SK-N-SH (cell line): ENCODE data around the gene TRDN. TPM values are rescaled to one million over a fixed set of nuclear protein-coding genes. Genes with fewer than 3 reads are reported as not detected.

ENCODE experiments used
- CTCF ChIA-PET: fragments of 300-600, 350-600 bp; formaldehyde crosslinking; extraction: SDS; loops from one replicate; lab custom pipeline; 2021; lab: Yijun Ruan, JAX
- POLR2A ChIA-PET: fragments of 350-600 bp; sonication (Branson Sonifier 250); formaldehyde crosslinking; extraction: SDS; loops from one replicate; lab custom pipeline; 2020; ENCODE audit warnings: antibody characterized with exemption, inconsistent platforms; lab: Yijun Ruan, JAX
- DNase-seq: peaks from one replicate; pipeline ENCODE4 v3.0.0; 2012
- H2AFZ ChIP-seq: fragments of 200-600 bp; sonication (generic); 2 replicates; pipeline ENCODE4 v1.8.1; 2016; ENCODE audit warnings: antibody characterized with exemption, mild to moderate bottlenecking, low read depth
- H3F3A ChIP-seq: fragments of 200-600 bp; sonication (generic); replicated peaks from 2 replicates; pipeline ENCODE3; 2016; ENCODE audit warnings: antibody characterized with exemption, mild to moderate bottlenecking; ENCODE audit not compliant: insufficient read depth
- H3K27ac ChIP-seq, 2 experiments: fragments of 200-500 bp in 1 of 2; fragments of 200-600 bp in 1 of 2; sonication (Bioruptor generic) in 1 of 2; sonication (generic), shearing (Covaris generic) in 1 of 2; 2 replicates each; pipeline versions ENCODE4 v1.5.1 to v1.6.1; 2014 to 2016; ENCODE audit warnings: low read depth in 2 of 2, inconsistent platforms in 1 of 2, low read length in 1 of 2, mild to moderate bottlenecking in 1 of 2, mixed read lengths in 1 of 2
- H3K27me3 ChIP-seq: fragments of 200-600 bp; sonication (generic), shearing (Covaris generic); 2 replicates; pipeline ENCODE4 v1.6.1; 2016; ENCODE audit warnings: mixed run types; ENCODE audit not compliant: insufficient read depth
- H3K36me3 ChIP-seq, 2 experiments: fragments of 200-500 bp in 1 of 2; fragments of 200-600 bp in 1 of 2; sonication (Bioruptor generic) in 1 of 2; sonication (generic) in 1 of 2; replicated peaks in 1 of 2; 2 replicates each; pipeline versions ENCODE3 to v1.5.1; 2014 to 2016; ENCODE audit warnings: low read length in 1 of 2, mild to moderate bottlenecking in 1 of 2; ENCODE audit not compliant: insufficient read depth in 2 of 2, control insufficient read depth in 1 of 2
- H3K4me1 ChIP-seq, 2 experiments: fragments of 200-500 bp in 1 of 2; fragments of 200-600 bp in 1 of 2; sonication (Bioruptor generic) in 1 of 2; sonication (generic), shearing (Covaris generic) in 1 of 2; 2 replicates each; pipeline versions ENCODE4 v1.5.1 to v1.6.1; 2014 to 2016; ENCODE audit warnings: low read depth in 1 of 2, low read length in 1 of 2, mixed run types in 1 of 2; ENCODE audit not compliant: insufficient read depth in 2 of 2, control insufficient read depth in 1 of 2
- H3K4me2 ChIP-seq: fragments of 200-600 bp; sonication (generic), shearing (Covaris generic); 2 replicates; pipeline ENCODE4 v1.6.1; 2017; ENCODE audit warnings: mixed run types
- H3K4me3 ChIP-seq, 2 experiments: fragments of 200-500 bp in 1 of 2; fragments of 200-600 bp in 1 of 2; sonication (Bioruptor generic) in 1 of 2; sonication (generic), shearing (Covaris generic) in 1 of 2; 2 replicates each; pipeline versions ENCODE4 v1.5.1 to v1.8.1; 2014 to 2016; ENCODE audit warnings: low read depth in 2 of 2, inconsistent platforms in 1 of 2, low read length in 1 of 2, mild to moderate bottlenecking in 1 of 2, mixed read lengths in 1 of 2, moderate library complexity in 1 of 2
- H3K79me2 ChIP-seq: fragments of 200-600 bp; sonication (generic); 2 replicates; pipeline ENCODE4 v1.8.1; 2017; ENCODE audit warnings: mild to moderate bottlenecking; ENCODE audit not compliant: insufficient read depth
- H3K9ac ChIP-seq: fragments of 200-600 bp; sonication (generic); 2 replicates; pipeline ENCODE4 v1.6.1; 2017; ENCODE audit warnings: mixed run types
- H3K9me2 ChIP-seq: fragments of 200-600 bp; sonication (generic); 2 replicates; pipeline ENCODE4 v1.6.1; 2017; ENCODE audit warnings: mixed run types
- H3K9me3 ChIP-seq: fragments of 200-600 bp; sonication (generic); 2 replicates; pipeline ENCODE4 v1.6.1; 2017; ENCODE audit warnings: mixed run types, mild to moderate bottlenecking, moderate library complexity
- H4K20me1 ChIP-seq: fragments of 200-600 bp; sonication (generic); 2 replicates; pipeline ENCODE4 v1.6.1; 2017; ENCODE audit warnings: mild to moderate bottlenecking, mixed run types; ENCODE audit not compliant: insufficient read depth
- ELF1 ChIP-seq: IDR thresholded peaks from 2 replicates; pipeline ENCODE4 v1.4.0; 2012
- FOXJ3 ChIP-seq: sonication (generic); formaldehyde crosslinking; IDR thresholded peaks from 2 replicates; pipeline ENCODE4 v1.5.1; 2020; ENCODE audit warnings: mild to moderate bottlenecking, missing genetic modification reagents
- FOXM1 ChIP-seq: IDR thresholded peaks from 2 replicates; pipeline ENCODE4 v1.4.0; 2012; ENCODE audit warnings: low read depth, mild to moderate bottlenecking
- MEF2A ChIP-seq: IDR thresholded peaks from 2 replicates; pipeline ENCODE4 v1.4.0; 2012; ENCODE audit warnings: low read depth, borderline replicate concordance
- MXI1 ChIP-seq: IDR thresholded peaks from 2 replicates; pipeline ENCODE4 v1.6.1; 2012; ENCODE audit warnings: mild to moderate bottlenecking, low read depth, low read length, improper control_type of control experiment
- NFIC ChIP-seq: IDR thresholded peaks from 2 replicates; pipeline ENCODE4 v1.4.0; 2012; ENCODE audit warnings: borderline replicate concordance
- NRF1 ChIP-seq: IDR thresholded peaks from 2 replicates; pipeline ENCODE4 v1.6.1; 2012; ENCODE audit warnings: low read depth, mild to moderate bottlenecking, low read length
- POLR2AphosphoS5 ChIP-seq: IDR thresholded peaks from 2 replicates; pipeline ENCODE4 v1.6.1; 2012; ENCODE audit warnings: low read depth, low read length
- REST ChIP-seq: IDR thresholded peaks from 2 replicates; pipeline ENCODE4 v1.6.1; 2012; ENCODE audit warnings: mild to moderate bottlenecking, low read depth, low read length, moderate library complexity
- RFX5 ChIP-seq: IDR thresholded peaks from 2 replicates; pipeline ENCODE4 v1.6.1; 2012; ENCODE audit warnings: mild to moderate bottlenecking, improper control_type of control experiment, low read length
- RXRA ChIP-seq: IDR thresholded peaks from 2 replicates; pipeline ENCODE4 v1.4.0; 2012; ENCODE audit warnings: low read depth, mild to moderate bottlenecking, borderline replicate concordance
- TAF1 ChIP-seq: IDR thresholded peaks from 2 replicates; pipeline ENCODE4 v1.6.1; 2012; ENCODE audit warnings: low read depth, mild to moderate bottlenecking, low read length, moderate library complexity, borderline replicate concordance
- TCF12 ChIP-seq: IDR thresholded peaks from 2 replicates; pipeline ENCODE4 v1.4.0; 2012
- USF1 ChIP-seq: IDR thresholded peaks from 2 replicates; pipeline ENCODE4 v1.4.0; 2012; ENCODE audit warnings: low read depth, borderline replicate concordance
- YY1 ChIP-seq: IDR thresholded peaks from 2 replicates; pipeline ENCODE4 v1.4.0; 2012; ENCODE audit warnings: low read depth, mild to moderate bottlenecking
- WGBS: methylation state at CpG from one replicate; pipeline ENCODE4 v1.1.6; 2017; ENCODE audit warnings: low lambda C conversion rate; 5-methylcytosine and 5-hydroxymethylcytosine counted together
- polyA plus RNA-seq, 3 experiments: library from polyadenylated mRNA; depleted of rRNA; stranded (reverse); fragments of >200 nt; gene quantifications; 2 replicates each; pipeline ENCODE4 v1.2.3, GENCODE V29; 2012
- TF ChIP-seq, protein P1 (sequence below): IDR thresholded peaks from 2 replicates; pipeline ENCODE4 v1.4.0; 2012; ENCODE audit warnings: low read depth

The TRDN gene
- polyA plus RNA-seq, 1 of the 3 experiments (the other 2 are of a cell fraction): not detected

DNA sequence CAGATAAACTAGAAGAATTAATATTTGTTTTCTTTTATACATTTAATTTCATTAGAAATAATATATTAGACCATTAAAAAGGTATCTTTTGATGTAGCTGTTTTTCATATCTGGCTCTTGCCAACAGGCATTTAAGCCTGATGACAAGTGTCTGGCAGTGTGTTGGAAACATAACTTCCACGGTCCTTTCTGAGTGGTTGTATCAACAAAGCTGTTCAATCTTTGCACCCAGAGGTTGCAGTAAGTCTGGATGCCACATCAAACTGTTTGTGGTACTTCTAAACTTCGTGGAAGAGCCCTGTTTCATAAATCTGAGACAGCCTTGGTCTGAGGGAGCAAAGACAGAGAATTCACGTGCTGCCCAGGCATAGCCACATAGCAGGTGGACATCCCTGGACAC is 197.4 kb downstream of the TRDN start:
- no peak for TF ChIP-seq FOXM1
- no peak for DNase-seq
- no peak overlapping the region for H2AFZ ChIP-seq
- H3K9me3 ChIP-seq: no peaks in the 10 kb centered on the region
- H4K20me1 ChIP-seq: no peaks in the 10 kb centered on the region
- ChIA-PET CTCF (interaction anchor here (1.8 kb wide), 1 partner anchor 22 kb away, joined by 4 read pairs; no protein-coding TSS in a partner anchor), POLR2A (no interaction called here)
- WGBS: 0% methylated on average over 3 of the region's 3 CpGs
- H3K4me3 ChIP-seq: no peak overlapping the region
- H3K4me1 ChIP-seq: no peaks in the 10 kb centered on the region
- H3K27ac ChIP-seq: no peak overlapping the region
- no peaks in the 10 kb centered on the region for H3K79me2 ChIP-seq
- H3K9ac ChIP-seq: no peak overlapping the region
- H3K9me2 ChIP-seq: no peaks in the 10 kb centered on the region
- H3K36me3 ChIP-seq: no peaks in the 10 kb centered on the region
- H3K27me3 ChIP-seq: no peaks in the 10 kb centered on the region
- H3F3A ChIP-seq: no peaks in the 10 kb centered on the region
- no peak overlapping the region for H3K4me2 ChIP-seq

GRCh38 chr6:123434186-123434585 is 202.6 kb downstream of the TRDN start:
- H3K9me3 ChIP-seq: no peaks in the 10 kb centered on the region
- H3K4me1 ChIP-seq: no peaks in the 10 kb centered on the region
- DNase-seq: no peak
- POLR2A ChIA-PET: no interaction called here
- H3K79me2 ChIP-seq: no peaks in the 10 kb centered on the region
- H3K9me2 ChIP-seq: no peaks in the 10 kb centered on the region
- no peaks in the 10 kb centered on the region for H3F3A ChIP-seq
- no peak overlapping the region for H3K9ac ChIP-seq
- H3K4me2 ChIP-seq: no peak overlapping the region
- H2AFZ ChIP-seq: no peak overlapping the region
- H3K4me3 ChIP-seq: no peak overlapping the region
- H3K36me3 ChIP-seq: no peaks in the 10 kb centered on the region
- no peaks in the 10 kb centered on the region for H4K20me1 ChIP-seq
- no peak overlapping the region for H3K27ac ChIP-seq
- no peak for TF ChIP-seq TCF12
- TF ChIP-seq NFIC: no peak
- no peak for TF ChIP-seq MXI1
- TF ChIP-seq RXRA: no peak
- TF ChIP-seq MEF2A: no peak
- no peak for TF ChIP-seq YY1
- no peak for TF ChIP-seq FOXJ3
- TF ChIP-seq, protein P1, sequence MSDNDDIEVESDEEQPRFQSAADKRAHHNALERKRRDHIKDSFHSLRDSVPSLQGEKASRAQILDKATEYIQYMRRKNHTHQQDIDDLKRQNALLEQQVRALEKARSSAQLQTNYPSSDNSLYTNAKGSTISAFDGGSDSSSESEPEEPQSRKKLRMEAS: no peak
- TF ChIP-seq REST: no peak
- TF ChIP-seq ELF1: no peak
- TF ChIP-seq RFX5: no peak
- no peak for TF ChIP-seq NRF1
- TF ChIP-seq TAF1: no peak
- no peak for TF ChIP-seq FOXM1
- no peak for TF ChIP-seq USF1
- TF ChIP-seq POLR2AphosphoS5: no peak
- TF ChIP-seq, all 33 proteins: peak for 0
- no peaks in the 10 kb centered on the region for H3K27me3 ChIP-seq
- CTCF ChIA-PET: no interaction called here
